Fibroblast of the aortic adventitia (primary cell): ENCODE data around the gene ANKRD17. TPM values are rescaled to one million over a fixed set of nuclear protein-coding genes. Genes with fewer than 3 reads are reported as not detected.
A peak's percentile ranks its signal among the peaks of the same experiment; 100 is the strongest.
"Not testable (repeated sequence)": the region's sequence is repeated elsewhere in the genome, so short reads cannot be mapped to it uniquely, and the experiment has no call there.

Source experiments
- DNase-seq: peaks from one replicate; pipeline ENCODE4 v3.0.0-alpha.2; 2010; ENCODE audit warnings: low read depth
- H3K4me3 ChIP-seq: 2 replicates; pipeline ENCODE4 v1.5.1; 2011; ENCODE audit warnings: low read depth, mild to moderate bottlenecking, control low read depth, low read length, moderate library complexity
- total RNA-seq: library from RNA; depleted of rRNA; stranded (reverse); fragments of >200 nt; gene quantifications from 2 replicates; pipeline ENCODE4 v1.2.3, GENCODE V29; 2012; ENCODE audit warnings: low replicate concordance
- TF ChIP-seq, protein P1 (sequence below): IDR thresholded peaks from 2 replicates; pipeline ENCODE4 v1.5.1; 2011; ENCODE audit warnings: mild to moderate bottlenecking, low read length, control low read depth, inconsistent platforms; ENCODE audit not compliant: insufficient read depth

The ANKRD17 gene
- total RNA-seq, 1 donor, result 72.5 TPM

DNA sequence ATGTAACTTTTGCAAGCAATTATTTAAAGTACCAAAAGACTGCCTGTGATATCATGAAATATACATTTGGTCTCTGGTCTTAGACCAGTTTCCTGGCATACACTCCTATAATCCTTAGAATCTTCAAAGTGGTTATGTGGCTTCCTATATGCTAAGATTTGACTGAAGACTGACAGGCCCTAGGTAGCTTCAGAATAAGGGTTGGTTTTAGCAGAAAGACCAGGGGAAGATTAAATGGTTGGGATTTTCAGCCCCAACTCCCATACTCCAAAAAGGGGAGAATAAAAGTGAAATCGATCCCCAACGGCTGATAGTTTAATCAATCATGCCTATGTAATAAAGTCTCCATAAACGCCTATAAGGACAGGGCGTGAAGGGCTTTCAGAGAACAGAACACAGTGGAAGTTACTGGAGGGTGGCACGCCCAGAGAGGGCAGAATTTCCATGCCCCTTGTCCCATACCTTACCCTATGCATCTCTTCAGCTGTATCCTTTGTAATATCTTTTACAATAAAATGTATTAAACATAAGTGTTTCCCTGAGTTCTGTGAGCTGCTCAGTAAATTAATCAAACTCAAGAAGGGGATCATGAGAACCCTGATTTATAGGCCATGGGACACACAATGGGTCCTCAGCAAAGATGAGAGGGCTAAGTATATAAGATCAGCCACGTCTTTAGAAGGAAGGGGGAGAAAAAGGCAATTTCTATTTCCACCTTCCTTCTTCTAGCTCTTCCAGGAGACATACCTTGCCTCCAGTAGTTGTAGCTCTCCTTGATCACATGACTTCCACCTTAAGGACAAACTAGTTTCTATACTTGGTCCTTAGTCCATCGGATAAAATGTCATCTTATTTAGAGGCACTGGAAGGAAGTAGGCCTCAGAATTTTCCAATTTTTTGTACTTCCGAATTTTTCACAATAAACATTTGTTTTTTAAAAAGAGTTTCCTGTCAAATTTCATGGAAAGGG lies 26.8 kb downstream of the ANKRD17 start:
- TF ChIP-seq, protein P1, sequence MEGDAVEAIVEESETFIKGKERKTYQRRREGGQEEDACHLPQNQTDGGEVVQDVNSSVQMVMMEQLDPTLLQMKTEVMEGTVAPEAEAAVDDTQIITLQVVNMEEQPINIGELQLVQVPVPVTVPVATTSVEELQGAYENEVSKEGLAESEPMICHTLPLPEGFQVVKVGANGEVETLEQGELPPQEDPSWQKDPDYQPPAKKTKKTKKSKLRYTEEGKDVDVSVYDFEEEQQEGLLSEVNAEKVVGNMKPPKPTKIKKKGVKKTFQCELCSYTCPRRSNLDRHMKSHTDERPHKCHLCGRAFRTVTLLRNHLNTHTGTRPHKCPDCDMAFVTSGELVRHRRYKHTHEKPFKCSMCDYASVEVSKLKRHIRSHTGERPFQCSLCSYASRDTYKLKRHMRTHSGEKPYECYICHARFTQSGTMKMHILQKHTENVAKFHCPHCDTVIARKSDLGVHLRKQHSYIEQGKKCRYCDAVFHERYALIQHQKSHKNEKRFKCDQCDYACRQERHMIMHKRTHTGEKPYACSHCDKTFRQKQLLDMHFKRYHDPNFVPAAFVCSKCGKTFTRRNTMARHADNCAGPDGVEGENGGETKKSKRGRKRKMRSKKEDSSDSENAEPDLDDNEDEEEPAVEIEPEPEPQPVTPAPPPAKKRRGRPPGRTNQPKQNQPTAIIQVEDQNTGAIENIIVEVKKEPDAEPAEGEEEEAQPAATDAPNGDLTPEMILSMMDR, result no peak
- DNase-seq, result no peak

DNA sequence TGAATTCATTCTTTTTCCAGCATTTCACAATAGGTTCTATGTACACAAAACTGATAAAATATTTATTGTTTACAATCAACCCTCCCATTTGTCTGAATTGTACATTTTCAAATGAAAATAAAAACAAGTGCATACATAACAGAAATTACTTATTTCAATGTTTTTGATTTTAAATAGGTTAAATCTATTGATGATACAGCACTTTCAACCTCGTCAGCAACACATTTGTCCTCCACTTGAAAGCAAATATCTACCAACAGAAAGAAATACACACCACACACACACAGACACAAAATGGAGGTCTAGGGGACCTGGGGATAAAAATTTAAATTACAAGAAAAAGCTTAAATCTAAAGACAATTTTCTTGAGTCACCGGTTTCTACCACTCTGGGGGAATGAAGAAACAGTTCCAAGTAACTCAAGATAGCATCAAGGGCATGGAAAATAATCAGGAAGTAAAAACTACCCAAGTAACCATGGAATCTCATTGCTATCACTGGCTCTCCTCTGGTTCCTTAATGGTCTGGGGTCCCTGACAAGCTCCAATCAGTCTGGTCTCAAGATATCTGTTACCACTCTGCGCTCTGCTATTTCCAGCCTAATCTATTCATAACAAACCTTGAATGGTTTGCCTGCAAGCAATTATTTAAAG lies 27.6 kb downstream of the ANKRD17 start:
- no peak overlapping the region for H3K4me3 ChIP-seq
- DNase-seq, result no peak
- TF ChIP-seq, protein P1, result no peak

More for the DNA sequence above, 26.8 kb downstream of the ANKRD17 start:
- no peak overlapping the region for H3K4me3 ChIP-seq

DNA sequence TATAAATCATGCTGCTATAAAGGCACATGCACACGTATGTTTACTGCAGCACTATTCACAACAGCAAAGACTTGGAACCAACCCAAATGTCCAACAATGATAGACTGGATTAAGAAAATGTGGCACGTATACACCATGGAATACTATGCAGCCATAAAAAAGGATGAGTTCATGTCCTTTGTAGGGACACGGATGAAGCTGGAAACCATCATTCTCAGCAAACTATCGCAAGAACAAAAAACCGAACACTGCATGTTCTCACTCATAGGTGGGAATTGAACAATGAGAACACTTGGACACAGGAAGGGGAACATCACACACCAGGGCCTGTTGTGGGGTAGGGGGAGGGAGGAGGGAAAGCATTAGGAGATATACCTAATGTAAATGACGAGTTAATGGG lies 29.8 kb downstream of the ANKRD17 start:
- DNase-seq, result not testable (repeated sequence)

DNA sequence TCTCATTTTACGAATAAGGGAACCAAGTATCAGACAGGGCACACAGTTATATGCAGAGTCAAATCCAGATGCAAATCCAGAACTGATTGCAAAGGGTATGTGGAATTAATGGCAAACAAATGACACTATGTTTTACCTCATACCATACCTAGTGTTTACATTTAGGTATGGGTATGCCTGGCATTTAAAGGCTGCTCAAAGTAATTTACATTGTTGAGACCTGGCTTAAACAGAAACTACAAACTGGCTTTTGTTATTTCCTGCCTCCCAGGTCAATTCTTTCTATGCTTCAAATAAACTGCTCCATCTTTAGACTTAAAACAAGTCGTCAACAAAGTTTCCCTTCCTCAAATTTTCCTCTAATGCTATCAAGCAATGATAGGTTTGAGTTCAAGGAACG lies 33.7 kb downstream of the ANKRD17 start:
- TF ChIP-seq, protein P1, result no peak
- H3K4me3 ChIP-seq, result no peak overlapping the region
- DNase-seq, result no peak

More for the DNA sequence above, 29.8 kb downstream of the ANKRD17 start:
- not testable (repeated sequence) for H3K4me3 ChIP-seq

DNA sequence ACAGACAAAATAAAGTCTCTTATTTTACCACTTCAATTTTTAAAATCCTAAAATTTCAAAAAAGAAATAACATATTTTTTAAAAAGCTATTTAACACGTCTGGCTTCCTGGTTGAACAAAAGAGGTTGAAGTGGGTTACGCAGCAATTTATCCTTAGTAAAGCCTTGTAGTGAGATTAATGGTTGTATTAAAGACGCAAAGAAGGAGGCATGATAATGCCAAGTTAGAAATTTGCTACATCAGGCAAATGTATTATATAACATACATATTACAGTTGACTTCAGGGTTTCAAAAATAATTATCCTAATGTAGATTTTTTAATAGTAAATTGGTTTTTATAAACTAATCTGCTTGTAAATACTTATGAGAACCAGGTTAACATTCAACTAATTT lies 35.3 kb downstream of the ANKRD17 start:
- H3K4me3 ChIP-seq, result peak overlapping the region; percentile 23
- TF ChIP-seq, protein P1, result no peak
- DNase-seq, result no peak

DNA sequence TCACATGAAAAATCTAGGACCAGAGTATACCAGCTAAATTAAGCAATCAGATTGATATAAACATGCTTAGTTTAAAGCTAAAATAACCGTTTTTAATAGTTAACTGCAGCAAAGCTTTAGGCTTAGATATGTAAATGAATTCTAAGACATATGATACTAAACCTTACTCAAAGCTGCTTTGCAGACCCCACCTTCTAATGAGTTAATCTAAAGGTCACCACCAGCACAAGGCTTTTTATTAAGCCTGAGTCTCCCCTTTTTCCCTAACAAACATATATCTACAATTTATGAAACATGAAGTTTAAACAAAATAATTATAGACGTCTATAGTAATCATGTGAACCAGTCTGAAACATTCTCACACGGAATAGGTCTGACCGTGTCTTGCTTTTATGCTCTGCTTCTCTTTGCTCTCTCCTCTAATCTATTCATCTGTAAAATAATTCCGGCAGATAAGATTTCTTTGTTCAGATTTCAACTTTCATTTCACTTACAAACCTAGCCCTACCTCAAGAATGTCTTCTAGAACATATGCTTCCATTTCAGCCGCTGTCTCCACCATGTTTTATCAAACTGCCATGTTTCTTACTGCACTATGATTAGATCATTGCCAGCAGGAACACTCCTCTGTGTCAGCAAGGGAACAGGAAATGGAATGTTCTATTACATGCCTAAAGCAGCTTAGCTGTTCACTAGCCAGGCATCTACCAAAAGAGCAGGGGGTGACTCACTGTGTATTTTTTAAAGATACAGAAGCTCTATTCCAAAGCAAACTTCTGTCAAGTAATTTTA lies 35.9 kb downstream of the ANKRD17 start:
- peak overlapping the region; percentile 69 for H3K4me3 ChIP-seq
- peak; percentile 95 for DNase-seq
- TF ChIP-seq, protein P1, result no peak

DNA sequence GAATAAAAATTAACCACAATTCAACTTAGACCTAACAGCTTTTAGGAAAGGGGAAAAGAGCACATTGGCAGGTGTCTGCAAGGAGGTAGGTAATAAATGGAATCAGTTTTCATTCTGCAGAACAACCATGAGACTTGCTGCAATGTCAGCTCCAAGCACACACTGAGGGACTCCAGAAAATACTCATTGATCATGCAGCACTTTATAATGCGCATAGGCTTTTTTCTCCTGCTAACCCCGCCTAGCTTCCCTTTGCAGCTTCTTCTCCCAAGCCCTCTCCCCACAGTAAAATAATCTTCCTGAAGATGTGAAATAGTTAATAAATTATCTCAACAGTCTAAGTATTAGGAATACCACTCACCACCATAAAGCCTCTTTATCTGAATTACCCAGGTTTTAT lies 36.9 kb downstream of the ANKRD17 start:
- DNase-seq, result no peak
- H3K4me3 ChIP-seq, result peak overlapping the region; percentile 69

More for the DNA sequence above, 36.9 kb downstream of the ANKRD17 start:
- TF ChIP-seq, protein P1, result no peak
